Smooth muscle cell of bladder (primary cell): ENCODE results near the gene TMEM243. TPM values are rescaled to one million over a fixed set of nuclear protein-coding genes. Genes with fewer than 3 reads are reported as not detected.

Experiments used
- total RNA-seq: library from RNA; depleted of rRNA; stranded (reverse); fragments of >200 nt; gene quantifications from 2 replicates; pipeline ENCODE4 v1.2.3, GENCODE V29; 2014

Gene TMEM243, protein sequence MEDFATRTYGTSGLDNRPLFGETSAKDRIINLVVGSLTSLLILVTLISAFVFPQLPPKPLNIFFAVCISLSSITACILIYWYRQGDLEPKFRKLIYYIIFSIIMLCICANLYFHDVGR
- total RNA-seq, result 26.9 and 27.7 TPM in 2 replicates

DNA sequence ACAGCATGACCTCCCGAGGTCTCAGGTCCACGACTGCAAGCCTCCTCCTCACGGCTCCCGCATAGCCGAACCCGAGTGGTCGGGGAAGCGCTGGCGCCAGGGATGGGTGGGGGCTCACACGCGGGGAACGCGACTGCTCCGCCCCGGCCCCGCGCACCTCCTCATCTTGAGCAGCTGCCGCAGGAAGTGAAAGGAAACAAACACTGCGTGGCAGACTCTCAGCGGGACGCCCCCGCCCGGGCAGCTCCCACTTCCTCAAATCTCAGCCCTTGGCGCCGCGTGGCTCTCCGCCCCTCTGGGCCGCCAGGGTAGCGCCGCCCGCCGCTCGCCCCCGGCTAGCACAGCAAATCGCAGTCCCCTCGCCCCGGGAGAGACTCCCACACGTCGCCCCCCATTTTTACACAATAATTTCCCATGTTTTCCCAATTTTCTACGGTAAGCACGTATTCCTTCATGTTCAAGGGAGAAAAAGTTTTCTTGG, at the start of gene TMEM243:
Gene TMEM243 (minus strand): TSS at position 188 of the 481 bp plus-strand sequence. CDS start 229 bp downstream, outside the sequence.

DNA sequence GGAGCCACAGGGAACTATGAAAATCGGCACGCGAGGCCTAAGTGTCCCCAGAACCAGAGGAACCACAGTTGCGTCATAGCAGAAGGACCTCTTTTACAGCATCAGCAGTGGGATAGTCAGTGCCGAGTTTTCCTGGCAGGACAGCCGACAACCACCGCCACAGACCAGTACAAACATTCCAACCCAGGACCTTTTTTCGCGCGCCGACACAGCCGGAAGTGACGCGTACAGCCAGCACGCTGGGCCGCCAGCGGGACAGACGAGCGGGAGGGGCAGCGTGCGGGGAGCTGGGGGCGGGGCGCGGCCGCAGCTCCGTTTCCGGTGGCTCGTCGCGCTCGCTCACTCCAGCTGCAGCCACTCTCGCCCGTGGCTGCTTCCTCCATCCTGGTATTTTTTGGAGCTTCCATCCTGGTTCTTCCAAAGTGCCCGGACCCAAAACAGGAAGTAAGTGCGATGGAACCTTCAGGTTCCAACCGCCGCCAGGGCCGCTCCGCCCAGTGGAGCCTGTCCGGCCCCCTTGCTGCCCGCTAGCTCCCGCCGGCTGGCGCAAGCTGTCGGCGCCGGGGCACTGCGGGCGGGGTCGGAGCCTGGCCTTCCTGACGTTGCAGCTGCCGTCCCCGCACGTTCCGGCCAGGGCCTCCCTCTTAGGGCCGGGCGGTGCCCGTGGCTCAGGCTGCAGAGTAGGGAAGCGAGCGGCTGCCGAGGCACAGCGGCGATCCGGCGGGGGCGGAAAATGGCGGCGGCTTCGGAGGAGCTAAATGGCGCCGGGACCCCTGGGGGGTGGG, 67.2 kb downstream of the TMEM243 start, which contains the start of gene DMTF1:
Gene DMTF1 (plus strand): TSS at position 342 of the 785 bp plus-strand sequence. CDS start 12,489 bp downstream, outside the sequence.

Other genes with a start within 250 kb of the TMEM243 start
- 3.1 and 4.1 TPM in 2 replicates for gene ELAPOR2, start 160.1 kb downstream of the TMEM243 start, total RNA-seq
- 56.5 and 67.3 TPM in 2 replicates for gene DMTF1, start 67.3 kb downstream of the TMEM243 start, total RNA-seq
- 16.0 and 18.2 TPM in 2 replicates for gene CROT, start 125.9 kb upstream of the TMEM243 start, total RNA-seq